HepG2 (cell line): ENCODE results near the gene SETD1B. TPM values are rescaled to one million over a fixed set of nuclear protein-coding genes. Genes with fewer than 3 reads are reported as not detected.

ENCODE experiments used
- ATAC-seq: fragments of 200-7000 bp; cut with Tn5 transposase; 3 replicates; pipeline ENCODE4 v1.9.1; 2020; ENCODE audit warnings: mild to moderate bottlenecking, moderate library complexity
- BruUV-seq: library from RNA; stranded (reverse); fragments of 400-500 nt; replicated peaks from 2 replicates; lab custom pipeline; 2021; lab: Mats Ljungman, UMichigan
- CTCF ChIA-PET: fragments of 300-600 bp; formaldehyde crosslinking; extraction: SDS; loops from one replicate; lab custom pipeline; 2021; ENCODE audit warnings: low total read pairs, inconsistent platforms, low intra/inter-chr PET ratio; lab: Yijun Ruan, JAX
- POLR2A ChIA-PET: fragments of 350-600 bp; sonication (Branson Sonifier 250); formaldehyde crosslinking; loops from one replicate; lab custom pipeline; 2020; ENCODE audit warnings: antibody characterized with exemption, inconsistent platforms; lab: Yijun Ruan, JAX
- DNase-seq: peaks from one replicate; pipeline ENCODE4 v3.0.0-alpha.2; 2015; ENCODE audit warnings: low spot score
- FAIRE-seq: peaks from 3 replicates; lab custom pipeline; 2011; peaks lifted over from hg19 to GRCh38; lab: Jason Lieb, UNC
- H2AFZ ChIP-seq: one replicate; pipeline ENCODE4 v1.6.1; 2011; ENCODE audit warnings: low read length, inconsistent platforms
- H3K27ac ChIP-seq: fragments of 300-600 bp; 3 replicates; pipeline ENCODE4 v1.8.0; 2011; ENCODE audit warnings: mixed run types, mild to moderate bottlenecking, mixed read lengths, low read length, inconsistent platforms; ENCODE audit not compliant: insufficient read depth; ENCODE audit errors: extremely low read length
- H3K27me3 ChIP-seq, 2 experiments: fragments of 200-600 bp in 1 of 2; 2 replicates in 1 of 2; 3 replicates in 1 of 2; pipeline versions ENCODE4 v1.6.0 to v1.8.0; 2011; ENCODE audit warnings: low read length in 2 of 2, mild to moderate bottlenecking in 2 of 2, moderate library complexity in 2 of 2, inconsistent platforms in 1 of 2; ENCODE audit not compliant: insufficient read depth in 2 of 2, control insufficient read depth in 1 of 2
- H3K36me3 ChIP-seq, 2 experiments: fragments of 200-600 bp in 1 of 2; replicated peaks in 1 of 2; 2 replicates in 1 of 2; 3 replicates in 1 of 2; pipeline versions ENCODE4 v1.5.1 to v1.8.0; 2011; ENCODE audit warnings: low read length in 2 of 2, inconsistent platforms in 1 of 2; ENCODE audit not compliant: insufficient read depth in 2 of 2, control insufficient read depth in 1 of 2
- H3K4me1 ChIP-seq: 2 replicates; pipeline ENCODE4 v1.5.1; 2012; ENCODE audit warnings: low read length, inconsistent platforms; ENCODE audit not compliant: insufficient read depth
- H3K4me2 ChIP-seq: 2 replicates; pipeline ENCODE4 v1.6.0; 2011; ENCODE audit warnings: low read depth, low read length, inconsistent platforms
- H3K4me3 ChIP-seq, 3 experiments: fragments of 200-600 bp in 1 of 3; sonication (generic), shearing (Covaris generic) in 1 of 3; replicated peaks in 1 of 3; 2 replicates each; pipeline ENCODE4 v1.5.1; 2011 to 2016; ENCODE audit warnings: low read length in 3 of 3, inconsistent platforms in 2 of 3, low read depth in 2 of 3, mild to moderate bottlenecking in 2 of 3, control low read depth in 1 of 3, mixed read lengths in 1 of 3; ENCODE audit not compliant: insufficient read depth in 1 of 3
- H3K79me2 ChIP-seq: one replicate; pipeline ENCODE4 v1.6.1; 2011; ENCODE audit warnings: low read length, inconsistent platforms; ENCODE audit not compliant: insufficient read depth
- H3K9ac ChIP-seq: 2 replicates; pipeline ENCODE4 v1.6.0; 2011; ENCODE audit warnings: mild to moderate bottlenecking, low read depth, low read length, inconsistent platforms; ENCODE audit not compliant: insufficient read depth
- H3K9me3 ChIP-seq: 2 replicates; pipeline ENCODE4 v1.5.1; 2012; ENCODE audit warnings: mild to moderate bottlenecking, low read length
- H4K20me1 ChIP-seq: 2 replicates; pipeline ENCODE4 v1.6.0; 2011; ENCODE audit warnings: inconsistent platforms, mild to moderate bottlenecking, low read length, moderate library complexity; ENCODE audit not compliant: insufficient read depth
- ARNT2 ChIP-seq: sonication (generic); formaldehyde crosslinking; IDR thresholded peaks from 2 replicates; pipeline ENCODE4 v1.8.0; 2022; ENCODE audit warnings: mild to moderate bottlenecking, low read depth, missing genetic modification reagents, moderate library complexity
- KLF16 ChIP-seq, 2 experiments: sonication (generic) in 1 of 2; formaldehyde crosslinking in 1 of 2; IDR thresholded peaks; 2 replicates each; pipeline versions ENCODE4 v1.6.1 to v1.8.0; 2016 to 2023; ENCODE audit warnings: missing genetic modification reagents in 2 of 2, missing compliant biosample characterization in 1 of 2
- REXO4 ChIP-seq: sonication (generic); formaldehyde crosslinking; IDR thresholded peaks from 2 replicates; pipeline ENCODE4 v1.8.0; 2022; ENCODE audit warnings: missing genetic modification reagents, mild to moderate bottlenecking, borderline replicate concordance
- SMAD1 ChIP-seq: sonication (generic); formaldehyde crosslinking; IDR thresholded peaks from 2 replicates; pipeline ENCODE4 v1.4.0; 2020; ENCODE audit warnings: missing genetic modification reagents, low read depth, mild to moderate bottlenecking, borderline replicate concordance
- TCF12 ChIP-seq, 2 experiments: fragments of 450-650 bp in 1 of 2; sonication (generic) in 1 of 2; formaldehyde crosslinking in 1 of 2; IDR thresholded peaks; 2 replicates each; pipeline versions ENCODE4 v1.6.1 to v1.8.0; 2017 to 2022; ENCODE audit warnings: antibody characterized with exemption in 1 of 2, mild to moderate bottlenecking in 1 of 2, missing genetic modification reagents in 1 of 2, moderate library complexity in 1 of 2
- ZNF33B ChIP-seq: sonication (generic); formaldehyde crosslinking; IDR thresholded peaks from 2 replicates; pipeline ENCODE4 v1.5.1; 2020; ENCODE audit warnings: mild to moderate bottlenecking, missing genetic modification reagents
- ZNF354B ChIP-seq: sonication (generic); formaldehyde crosslinking; IDR thresholded peaks from 2 replicates; pipeline ENCODE4 v1.8.0; 2022; ENCODE audit warnings: mild to moderate bottlenecking, missing genetic modification reagents
- ZNF839 ChIP-seq: sonication (generic); formaldehyde crosslinking; IDR thresholded peaks from 2 replicates; pipeline ENCODE4 v1.4.0; 2020; ENCODE audit warnings: missing genetic modification reagents, mild to moderate bottlenecking, borderline replicate concordance
- WGBS: methylation state at CpG from one replicate; pipeline ENCODE4 v1.1.6; 2017; ENCODE audit warnings: low lambda C conversion rate; 5-methylcytosine and 5-hydroxymethylcytosine counted together
- in situ Hi-C: cut with HindIII; loops from 2 replicates; pipeline ENCODE4 v1.10.0; 2017; ENCODE audit warnings: low pct_unique_long_range_greater_than_20kb; ENCODE audit not compliant: extremely low pct_ligation_motif_present
- intact Hi-C: fragments of 100-400 bp; cut with micrococcal nuclease; formaldehyde crosslinking; loops from one replicate; pipeline ENCODE4 v1.10.0; 2022; ENCODE audit not compliant: unreplicated experiment
- polyA plus RNA-seq, 8 experiments: library from polyadenylated mRNA; depleted of rRNA in 3 of 8; stranded (reverse) in 7 of 8; unstranded in 1 of 8; fragments of >200 nt; fragmentation: Illumina TruSeq in 4 of 8; extraction: Trizol in 4 of 8; gene quantifications; 2 replicates each; pipeline versions ENCODE4 v1.2.1 to v1.2.3, GENCODE V29; 2011 to 2016; ENCODE audit warnings: low read depth in 4 of 8, missing spikeins in 1 of 8, mixed read lengths in 1 of 8; ENCODE audit not compliant: insufficient read depth in 1 of 8
- total RNA-seq, 5 experiments: library from RNA; depleted of rRNA; stranded (reverse); fragments of >200 nt; fragmentation: Illumina TruSeq; extraction: Trizol; gene quantifications; 2 replicates each; pipeline ENCODE4 v1.2.3, GENCODE V29; 2016; ENCODE audit warnings: low read depth in 1 of 5
- TF ChIP-seq, protein P1 (sequence below): sonication (generic); formaldehyde crosslinking; IDR thresholded peaks from 2 replicates; pipeline ENCODE4 v1.4.0; 2020; ENCODE audit warnings: missing genetic modification reagents, mild to moderate bottlenecking, borderline replicate concordance

Gene SETD1B
- total and polyA plus RNA-seq, 2 of the 13 experiments (the other 11 are each of a cell fraction or from before 2014, with no cell fraction given) = 1.1 to 1.4 TPM

DNA sequence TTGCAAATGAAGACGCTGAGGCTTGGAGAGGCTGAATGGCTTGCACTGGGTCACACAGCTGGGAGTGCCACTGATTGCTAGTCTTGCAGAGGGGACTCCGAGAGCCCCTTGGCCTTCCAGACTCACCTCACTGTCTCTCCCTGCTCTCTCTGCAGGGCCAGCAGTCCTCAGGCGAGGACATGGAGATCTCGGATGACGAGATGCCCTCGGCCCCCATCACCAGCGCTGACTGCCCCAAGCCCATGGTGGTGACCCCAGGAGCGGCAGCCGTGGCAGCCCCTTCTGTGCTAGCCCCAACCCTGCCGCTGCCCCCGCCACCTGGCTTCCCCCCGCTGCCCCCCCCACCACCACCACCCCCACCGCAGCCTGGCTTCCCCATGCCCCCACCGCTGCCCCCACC is 10.1 kb downstream of the SETD1B start:
- Histone ChIP-seq H3K27me3 (no peaks in the 10 kb centered on the region), H2AFZ (no peak overlapping the region), H3K4me1 (peaks cover 28% of the 10 kb centered on the region), H3K36me3 (peaks cover 20 to 47% of the 10 kb centered on the region in 2 experiments; a peak in 4 of 5 replicates), H3K9ac (no peak overlapping the region), H4K20me1 (0 out of 2 replicates have a peak, but pooled peaks cover 6% of the 10 kb centered on the region), H3K79me2 (peaks cover 31% of the 10 kb centered on the region), H3K4me3 (no peak overlapping the region), H3K9me3 (no peaks in the 10 kb centered on the region), H3K27ac (no peak overlapping the region), H3K4me2 (no peak overlapping the region)
- no TSS peak for BruUV-seq
- no peak for FAIRE-seq
- no peak for DNase-seq
- CTCF ChIA-PET = interaction anchor here (4.5 kb wide), 1 partner anchor 20 kb away, joined by 89 read pairs; the partner anchor contains the start of gene RHOF
- 100% methylated on average over 6 of the region's 14 CpGs for WGBS
- no peak for ATAC-seq
- in situ Hi-C loops = no loop called here
- POLR2A ChIA-PET = interaction anchor here (14.5 kb wide), 1 partner anchor 17 kb away, joined by 393 read pairs; the partner anchor contains the start of genes RHOF and SETD1B
- intact Hi-C loops = no loop called here
- TF ChIP-seq, protein P1, sequence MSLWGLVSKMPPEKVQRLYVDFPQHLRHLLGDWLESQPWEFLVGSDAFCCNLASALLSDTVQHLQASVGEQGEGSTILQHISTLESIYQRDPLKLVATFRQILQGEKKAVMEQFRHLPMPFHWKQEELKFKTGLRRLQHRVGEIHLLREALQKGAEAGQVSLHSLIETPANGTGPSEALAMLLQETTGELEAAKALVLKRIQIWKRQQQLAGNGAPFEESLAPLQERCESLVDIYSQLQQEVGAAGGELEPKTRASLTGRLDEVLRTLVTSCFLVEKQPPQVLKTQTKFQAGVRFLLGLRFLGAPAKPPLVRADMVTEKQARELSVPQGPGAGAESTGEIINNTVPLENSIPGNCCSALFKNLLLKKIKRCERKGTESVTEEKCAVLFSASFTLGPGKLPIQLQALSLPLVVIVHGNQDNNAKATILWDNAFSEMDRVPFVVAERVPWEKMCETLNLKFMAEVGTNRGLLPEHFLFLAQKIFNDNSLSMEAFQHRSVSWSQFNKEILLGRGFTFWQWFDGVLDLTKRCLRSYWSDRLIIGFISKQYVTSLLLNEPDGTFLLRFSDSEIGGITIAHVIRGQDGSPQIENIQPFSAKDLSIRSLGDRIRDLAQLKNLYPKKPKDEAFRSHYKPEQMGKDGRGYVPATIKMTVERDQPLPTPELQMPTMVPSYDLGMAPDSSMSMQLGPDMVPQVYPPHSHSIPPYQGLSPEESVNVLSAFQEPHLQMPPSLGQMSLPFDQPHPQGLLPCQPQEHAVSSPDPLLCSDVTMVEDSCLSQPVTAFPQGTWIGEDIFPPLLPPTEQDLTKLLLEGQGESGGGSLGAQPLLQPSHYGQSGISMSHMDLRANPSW (CRISPR knock-in tag) = no peak
- TF ChIP-seq ARNT2 (CRISPR knock-in tag) = no peak
- TF ChIP-seq REXO4 (CRISPR knock-in tag) = no peak
- TF ChIP-seq TCF12 (IDR thresholded peaks at IDR 0.05) = no peak
- TF ChIP-seq TCF12 (CRISPR knock-in tag; IDR thresholded peaks at IDR 0.05) = no peak
- no peak for TF ChIP-seq ZNF354B
- no peak for TF ChIP-seq ZNF33B (CRISPR knock-in tag)
- no peak for TF ChIP-seq SMAD1
- no peak for TF ChIP-seq KLF16 (CRISPR knock-in tag; IDR thresholded peaks at IDR 0.05)
- no peak for TF ChIP-seq ZNF839
